HTR-8/SVneo (cell line): ENCODE measurements around the gene CALML4.
"Not testable (repeated sequence)": the region's sequence is repeated elsewhere in the genome, so short reads cannot be mapped to it uniquely, and the experiment has no call there.

Experiments used
- DNase-seq: peaks from one replicate; pipeline ENCODE4 v3.0.0; 2011; ENCODE audit warnings: low spot score, mixed read lengths; ENCODE audit not compliant: insufficient read length
- FAIRE-seq: peaks from 2 replicates; lab custom pipeline; 2011; peaks lifted over from hg19 to GRCh38; lab: Jason Lieb, UNC

Gene CALML4

GRCh38 chr15:68209735-68210408 is 4.7 kb upstream of the CALML4 start:
- FAIRE-seq (no peak), DNase-seq (no peak)

- DNase-seq (no peak), FAIRE-seq (no peak)
Measured at GRCh38 chr15:68209272-68209671, 4.1 kb upstream of the CALML4 start.

GRCh38 chr15:68208636-68209240 is 3.6 kb upstream of the CALML4 start:
- DNase-seq (no peak), FAIRE-seq (no peak)

- no peak for FAIRE-seq
- no peak for DNase-seq
Measured at GRCh38 chr15:68208136-68208535, 3.0 kb upstream of the CALML4 start.

GRCh38 chr15:68207176-68207935 is 2.2 kb upstream of the CALML4 start:
- FAIRE-seq, result no peak
- DNase-seq, result no peak

GRCh38 chr15:68206711-68207151 is 1.6 kb upstream of the CALML4 start:
- DNase-seq, result no peak
- no peak for FAIRE-seq

GRCh38 chr15:68205954-68206539 is 915 bp upstream of the CALML4 start:
- DNase-seq (no peak), FAIRE-seq (no peak)

GRCh38 chr15:68205558-68205944 is 419 bp upstream of the CALML4 start:
- FAIRE-seq (no peak), DNase-seq (no peak)

GRCh38 chr15:68204361-68204760 is 771 bp downstream of the CALML4 start:
- no peak for DNase-seq
- no peak for FAIRE-seq

GRCh38 chr15:68203956-68204355 is 1.2 kb downstream of the CALML4 start:
- FAIRE-seq (no peak), DNase-seq (no peak)

GRCh38 chr15:68203486-68203885 is 1.6 kb downstream of the CALML4 start:
- no peak for DNase-seq

GRCh38 chr15:68202994-68203393 is 2.1 kb downstream of the CALML4 start:
- FAIRE-seq, DNase-seq: not testable (repeated sequence)

More at GRCh38 chr15:68203486-68203885, 1.6 kb downstream of the CALML4 start:
- FAIRE-seq, result peak; percentile 74

GRCh38 chr15:68201879-68202261 is 3.3 kb downstream of the CALML4 start:
- FAIRE-seq (no peak), DNase-seq (no peak)

- no peak for FAIRE-seq
Measured at GRCh38 chr15:68201153-68201878, 3.8 kb downstream of the CALML4 start.

GRCh38 chr15:68200016-68200861 is 4.9 kb downstream of the CALML4 start:
- no peak for DNase-seq
- FAIRE-seq, result no peak

More at GRCh38 chr15:68201153-68201878, 3.8 kb downstream of the CALML4 start:
- DNase-seq, result no peak

- FAIRE-seq (no peak), DNase-seq (no peak)
Measured at GRCh38 chr15:68199340-68199739, 5.8 kb downstream of the CALML4 start.

GRCh38 chr15:68197661-68198437 is 7.3 kb downstream of the CALML4 start:
- no peak for DNase-seq
- FAIRE-seq, result no peak

GRCh38 chr15:68197170-68197492 is 8.0 kb downstream of the CALML4 start:
- DNase-seq, result no peak
- no peak for FAIRE-seq
